HepG2 (cell line): ENCODE results near the gene NKPD1. TPM values are rescaled to one million over a fixed set of nuclear protein-coding genes. Genes with fewer than 3 reads are reported as not detected.

Experiments used
- DPF2 ChIP-seq: sonication (generic); formaldehyde crosslinking; IDR thresholded peaks from 2 replicates; pipeline ENCODE4 v1.4.0; 2020; ENCODE audit warnings: mild to moderate bottlenecking, low read depth, missing genetic modification reagents, borderline replicate concordance
- GTF2F1 ChIP-seq: fragments of 150-350 bp; IDR thresholded peaks from 2 replicates; pipeline ENCODE4 v1.6.1; 2014; ENCODE audit warnings: low read length
- HDAC1 ChIP-seq: sonication (generic); formaldehyde crosslinking; IDR thresholded peaks from 2 replicates; pipeline ENCODE4 v1.5.1; 2020; ENCODE audit warnings: mild to moderate bottlenecking, missing genetic modification reagents
- HNF4A ChIP-seq: sonication (generic); formaldehyde crosslinking; IDR thresholded peaks from 2 replicates; pipeline ENCODE4 v1.4.0; 2020; ENCODE audit warnings: missing genetic modification reagents
- KMT2B ChIP-seq: IDR thresholded peaks from 2 replicates; pipeline ENCODE4 v1.6.1; 2016; ENCODE audit warnings: missing genetic modification reagents, missing compliant biosample characterization
- MAFF ChIP-seq: IDR thresholded peaks from 2 replicates; pipeline ENCODE4 v1.6.1; 2011; ENCODE audit warnings: low read depth, low read length, improper control_type of control experiment
- MIXL1 ChIP-seq: IDR thresholded peaks from 2 replicates; pipeline ENCODE4 v1.6.1; 2016
- SOX13 ChIP-seq, 3 experiments: fragments of 450-650 bp in 1 of 3; sonication (generic) in 1 of 3; formaldehyde crosslinking in 1 of 3; IDR thresholded peaks in 2 of 3; conservative IDR thresholded peaks in 1 of 3; 2 replicates each; pipeline versions ENCODE4 v1.5.0 to v1.6.1; 2016 to 2020; ENCODE audit warnings: antibody characterized with exemption in 1 of 3, mild to moderate bottlenecking in 1 of 3, missing compliant biosample characterization in 1 of 3, missing genetic modification reagents in 1 of 3, moderate library complexity in 1 of 3
- TEAD3 ChIP-seq: optimal IDR thresholded peaks from 2 replicates; pipeline ENCODE3; 2016; ENCODE audit warnings: borderline replicate concordance
- ZFP36L1 ChIP-seq: sonication (generic); formaldehyde crosslinking; IDR thresholded peaks from 2 replicates; pipeline ENCODE4 v1.8.0; 2022; ENCODE audit warnings: mild to moderate bottlenecking, missing genetic modification reagents, moderate library complexity
- ZNF33A ChIP-seq: sonication (generic); formaldehyde crosslinking; IDR thresholded peaks from 2 replicates; pipeline ENCODE4 v1.5.1; 2020; ENCODE audit warnings: missing genetic modification reagents, mild to moderate bottlenecking, moderate library complexity, borderline replicate concordance
- ZNF776 ChIP-seq: sonication (generic); formaldehyde crosslinking; IDR thresholded peaks from 2 replicates; pipeline ENCODE4 v1.4.0; 2020; ENCODE audit warnings: mild to moderate bottlenecking, missing genetic modification reagents
- polyA plus RNA-seq, 8 experiments: library from polyadenylated mRNA; depleted of rRNA in 3 of 8; stranded (reverse) in 7 of 8; unstranded in 1 of 8; fragments of >200 nt; fragmentation: Illumina TruSeq in 4 of 8; extraction: Trizol in 4 of 8; gene quantifications; 2 replicates each; pipeline versions ENCODE4 v1.2.1 to v1.2.3, GENCODE V29; 2011 to 2016; ENCODE audit warnings: low read depth in 4 of 8, missing spikeins in 1 of 8, mixed read lengths in 1 of 8; ENCODE audit not compliant: insufficient read depth in 1 of 8
- total RNA-seq, 5 experiments: library from RNA; depleted of rRNA; stranded (reverse); fragments of >200 nt; fragmentation: Illumina TruSeq; extraction: Trizol; gene quantifications; 2 replicates each; pipeline ENCODE4 v1.2.3, GENCODE V29; 2016; ENCODE audit warnings: low read depth in 1 of 5
- TF ChIP-seq, protein P1 (sequence below), 2 experiments: fragments of 450-650 bp in 1 of 2; sonication (generic) in 1 of 2; formaldehyde crosslinking; IDR thresholded peaks; 2 replicates each; pipeline versions ENCODE4 v1.5.0 to v1.8.0; 2020 to 2022; ENCODE audit warnings: mild to moderate bottlenecking in 1 of 2, missing genetic modification reagents in 1 of 2
- TF ChIP-seq, protein P2 (sequence below): sonication (generic); formaldehyde crosslinking; IDR thresholded peaks from 2 replicates; pipeline ENCODE4 v1.4.0; 2020; ENCODE audit warnings: missing genetic modification reagents
- TF ChIP-seq, protein P3 (sequence below): sonication (generic); formaldehyde crosslinking; IDR thresholded peaks from 2 replicates; pipeline ENCODE4 v1.8.1; 2023; ENCODE audit warnings: mild to moderate bottlenecking, missing genetic modification reagents
- TF ChIP-seq, protein P4 (sequence below): sonication (generic); formaldehyde crosslinking; IDR thresholded peaks from 2 replicates; pipeline ENCODE4 v1.5.0; 2020; ENCODE audit warnings: missing genetic modification reagents, mild to moderate bottlenecking, borderline replicate concordance
- TF ChIP-seq, protein P5 (sequence below): sonication (generic); formaldehyde crosslinking; IDR thresholded peaks from 2 replicates; pipeline ENCODE4 v1.4.0; 2020; ENCODE audit warnings: mild to moderate bottlenecking, missing genetic modification reagents
- TF ChIP-seq, protein P6 (sequence below): sonication (generic); formaldehyde crosslinking; IDR thresholded peaks from 2 replicates; pipeline ENCODE4 v1.4.0; 2020; ENCODE audit warnings: mild to moderate bottlenecking, missing genetic modification reagents, borderline replicate concordance

Gene NKPD1
- total and polyA plus RNA-seq, 2 of the 13 experiments (the other 11 are each of a cell fraction or from before 2014, with no cell fraction given), result 0.03 TPM; not detected in 1

DNA sequence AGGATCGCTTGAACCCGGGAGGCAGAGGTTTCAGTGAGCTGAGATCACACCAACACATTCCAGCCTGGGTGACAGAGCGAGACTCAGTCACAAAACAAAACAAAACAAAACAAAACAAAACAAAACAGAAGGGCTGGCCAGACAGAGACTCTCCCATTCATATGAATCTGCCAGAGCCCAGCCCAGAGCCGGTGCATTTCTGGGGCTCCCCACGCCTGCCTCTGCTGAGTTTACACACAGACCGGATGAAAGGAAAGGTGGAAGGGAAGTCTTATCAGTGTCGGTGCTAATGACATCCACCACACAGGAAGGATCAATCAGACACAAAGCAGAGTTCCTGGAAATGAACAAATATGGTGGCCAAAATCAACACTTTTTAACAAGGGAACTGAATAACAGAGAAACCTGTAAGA is 10.4 kb upstream of the NKPD1 start (continued):
- TF ChIP-seq, protein P1, sequence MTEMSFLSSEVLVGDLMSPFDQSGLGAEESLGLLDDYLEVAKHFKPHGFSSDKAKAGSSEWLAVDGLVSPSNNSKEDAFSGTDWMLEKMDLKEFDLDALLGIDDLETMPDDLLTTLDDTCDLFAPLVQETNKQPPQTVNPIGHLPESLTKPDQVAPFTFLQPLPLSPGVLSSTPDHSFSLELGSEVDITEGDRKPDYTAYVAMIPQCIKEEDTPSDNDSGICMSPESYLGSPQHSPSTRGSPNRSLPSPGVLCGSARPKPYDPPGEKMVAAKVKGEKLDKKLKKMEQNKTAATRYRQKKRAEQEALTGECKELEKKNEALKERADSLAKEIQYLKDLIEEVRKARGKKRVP (CRISPR knock-in tag; IDR thresholded peaks at IDR 0.05), result peak in 1 of 2 experiments; percentile 46; a peak in 1 of 4 replicates
- TF ChIP-seq SOX13 (IDR thresholded peaks at IDR 0.05), result no peak
- TF ChIP-seq SOX13 (CRISPR knock-in tag; conservative IDR thresholded peaks at IDR 0.05 in 1 of 2, IDR thresholded peaks at IDR 0.05 in 1 of 2), result peak in 1 of 2 experiments; percentile 85; a peak in 2 of 4 replicates
- 0 out of 2 replicates have a peak, but pooled peaks have one; percentile 22 for TF ChIP-seq DPF2 (CRISPR knock-in tag)
- 0 out of 2 replicates have a peak, but pooled peaks have one; percentile 8 for TF ChIP-seq HNF4A (CRISPR knock-in tag)
- no peak for TF ChIP-seq KMT2B (CRISPR knock-in tag)
- TF ChIP-seq TEAD3 (CRISPR knock-in tag), result peak; percentile 48
- TF ChIP-seq, protein P2, sequence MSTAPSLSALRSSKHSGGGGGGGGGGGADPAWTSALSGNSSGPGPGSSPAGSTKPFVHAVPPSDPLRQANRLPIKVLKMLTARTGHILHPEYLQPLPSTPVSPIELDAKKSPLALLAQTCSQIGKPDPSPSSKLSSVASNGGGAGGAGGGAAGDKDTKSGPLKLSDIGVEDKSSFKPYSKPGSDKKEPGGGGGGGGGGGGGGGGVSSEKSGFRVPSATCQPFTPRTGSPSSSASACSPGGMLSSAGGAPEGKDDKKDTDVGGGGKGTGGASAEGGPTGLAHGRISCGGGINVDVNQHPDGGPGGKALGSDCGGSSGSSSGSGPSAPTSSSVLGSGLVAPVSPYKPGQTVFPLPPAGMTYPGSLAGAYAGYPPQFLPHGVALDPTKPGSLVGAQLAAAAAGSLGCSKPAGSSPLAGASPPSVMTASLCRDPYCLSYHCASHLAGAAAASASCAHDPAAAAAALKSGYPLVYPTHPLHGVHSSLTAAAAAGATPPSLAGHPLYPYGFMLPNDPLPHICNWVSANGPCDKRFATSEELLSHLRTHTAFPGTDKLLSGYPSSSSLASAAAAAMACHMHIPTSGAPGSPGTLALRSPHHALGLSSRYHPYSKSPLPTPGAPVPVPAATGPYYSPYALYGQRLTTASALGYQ (CRISPR knock-in tag), result 0 out of 2 replicates have a peak, but pooled peaks have one; percentile 45
- TF ChIP-seq, protein P3, sequence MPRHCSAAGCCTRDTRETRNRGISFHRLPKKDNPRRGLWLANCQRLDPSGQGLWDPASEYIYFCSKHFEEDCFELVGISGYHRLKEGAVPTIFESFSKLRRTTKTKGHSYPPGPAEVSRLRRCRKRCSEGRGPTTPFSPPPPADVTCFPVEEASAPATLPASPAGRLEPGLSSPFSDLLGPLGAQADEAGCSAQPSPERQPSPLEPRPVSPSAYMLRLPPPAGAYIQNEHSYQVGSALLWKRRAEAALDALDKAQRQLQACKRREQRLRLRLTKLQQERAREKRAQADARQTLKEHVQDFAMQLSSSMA (CRISPR knock-in tag), result no peak
- TF ChIP-seq, protein P4, sequence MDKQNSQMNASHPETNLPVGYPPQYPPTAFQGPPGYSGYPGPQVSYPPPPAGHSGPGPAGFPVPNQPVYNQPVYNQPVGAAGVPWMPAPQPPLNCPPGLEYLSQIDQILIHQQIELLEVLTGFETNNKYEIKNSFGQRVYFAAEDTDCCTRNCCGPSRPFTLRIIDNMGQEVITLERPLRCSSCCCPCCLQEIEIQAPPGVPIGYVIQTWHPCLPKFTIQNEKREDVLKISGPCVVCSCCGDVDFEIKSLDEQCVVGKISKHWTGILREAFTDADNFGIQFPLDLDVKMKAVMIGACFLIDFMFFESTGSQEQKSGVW (CRISPR knock-in tag), result no peak
- TF ChIP-seq, protein P5, sequence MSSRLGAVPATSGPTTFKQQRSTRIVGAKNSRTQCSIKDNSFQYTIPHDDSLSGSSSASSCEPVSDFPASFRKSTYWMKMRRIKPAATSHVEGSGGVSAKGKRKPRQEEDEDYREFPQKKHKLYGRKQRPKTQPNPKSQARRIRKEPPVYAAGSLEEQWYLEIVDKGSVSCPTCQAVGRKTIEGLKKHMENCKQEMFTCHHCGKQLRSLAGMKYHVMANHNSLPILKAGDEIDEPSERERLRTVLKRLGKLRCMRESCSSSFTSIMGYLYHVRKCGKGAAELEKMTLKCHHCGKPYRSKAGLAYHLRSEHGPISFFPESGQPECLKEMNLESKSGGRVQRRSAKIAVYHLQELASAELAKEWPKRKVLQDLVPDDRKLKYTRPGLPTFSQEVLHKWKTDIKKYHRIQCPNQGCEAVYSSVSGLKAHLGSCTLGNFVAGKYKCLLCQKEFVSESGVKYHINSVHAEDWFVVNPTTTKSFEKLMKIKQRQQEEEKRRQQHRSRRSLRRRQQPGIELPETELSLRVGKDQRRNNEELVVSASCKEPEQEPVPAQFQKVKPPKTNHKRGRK (CRISPR knock-in tag), result no peak
- no peak for TF ChIP-seq ZNF33A
- TF ChIP-seq HDAC1 (CRISPR knock-in tag), result peak; percentile 57
- TF ChIP-seq ZNF776, result no peak
- TF ChIP-seq ZFP36L1 (CRISPR knock-in tag), result no peak
- TF ChIP-seq MIXL1 (CRISPR knock-in tag), result peak; percentile 81
- no peak for TF ChIP-seq GTF2F1
- TF ChIP-seq, protein P6, sequence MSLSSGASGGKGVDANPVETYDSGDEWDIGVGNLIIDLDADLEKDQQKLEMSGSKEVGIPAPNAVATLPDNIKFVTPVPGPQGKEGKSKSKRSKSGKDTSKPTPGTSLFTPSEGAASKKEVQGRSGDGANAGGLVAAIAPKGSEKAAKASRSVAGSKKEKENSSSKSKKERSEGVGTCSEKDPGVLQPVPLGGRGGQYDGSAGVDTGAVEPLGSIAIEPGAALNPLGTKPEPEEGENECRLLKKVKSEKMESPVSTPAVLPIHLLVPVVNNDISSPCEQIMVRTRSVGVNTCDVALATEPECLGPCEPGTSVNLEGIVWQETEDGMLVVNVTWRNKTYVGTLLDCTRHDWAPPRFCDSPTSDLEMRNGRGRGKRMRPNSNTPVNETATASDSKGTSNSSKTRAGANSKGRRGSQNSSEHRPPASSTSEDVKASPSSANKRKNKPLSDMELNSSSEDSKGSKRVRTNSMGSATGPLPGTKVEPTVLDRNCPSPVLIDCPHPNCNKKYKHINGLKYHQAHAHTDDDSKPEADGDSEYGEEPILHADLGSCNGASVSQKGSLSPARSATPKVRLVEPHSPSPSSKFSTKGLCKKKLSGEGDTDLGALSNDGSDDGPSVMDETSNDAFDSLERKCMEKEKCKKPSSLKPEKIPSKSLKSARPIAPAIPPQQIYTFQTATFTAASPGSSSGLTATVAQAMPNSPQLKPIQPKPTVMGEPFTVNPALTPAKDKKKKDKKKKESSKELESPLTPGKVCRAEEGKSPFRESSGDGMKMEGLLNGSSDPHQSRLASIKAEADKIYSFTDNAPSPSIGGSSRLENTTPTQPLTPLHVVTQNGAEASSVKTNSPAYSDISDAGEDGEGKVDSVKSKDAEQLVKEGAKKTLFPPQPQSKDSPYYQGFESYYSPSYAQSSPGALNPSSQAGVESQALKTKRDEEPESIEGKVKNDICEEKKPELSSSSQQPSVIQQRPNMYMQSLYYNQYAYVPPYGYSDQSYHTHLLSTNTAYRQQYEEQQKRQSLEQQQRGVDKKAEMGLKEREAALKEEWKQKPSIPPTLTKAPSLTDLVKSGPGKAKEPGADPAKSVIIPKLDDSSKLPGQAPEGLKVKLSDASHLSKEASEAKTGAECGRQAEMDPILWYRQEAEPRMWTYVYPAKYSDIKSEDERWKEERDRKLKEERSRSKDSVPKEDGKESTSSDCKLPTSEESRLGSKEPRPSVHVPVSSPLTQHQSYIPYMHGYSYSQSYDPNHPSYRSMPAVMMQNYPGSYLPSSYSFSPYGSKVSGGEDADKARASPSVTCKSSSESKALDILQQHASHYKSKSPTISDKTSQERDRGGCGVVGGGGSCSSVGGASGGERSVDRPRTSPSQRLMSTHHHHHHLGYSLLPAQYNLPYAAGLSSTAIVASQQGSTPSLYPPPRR (CRISPR knock-in tag), result peak; percentile 64; the same call in 1 of the 2 replicates
- TF ChIP-seq MAFF, result no peak
